Fibroblast of mammary gland (primary cell): Measurements from ENCODE around the gene CTDSPL2.
A peak's percentile ranks its signal among the peaks of the same experiment; 100 is the strongest.

Source experiments
- DNase-seq: peaks from one replicate; pipeline ENCODE4 v3.0.0-alpha.2; 2010; ENCODE audit warnings: low read depth
- H3K4me3 ChIP-seq: 2 replicates; pipeline ENCODE4 v1.5.1; 2011; ENCODE audit warnings: low read depth, mild to moderate bottlenecking, low read length, moderate library complexity; ENCODE audit not compliant: control insufficient read depth
- TF ChIP-seq, protein P1 (sequence below): conservative IDR thresholded peaks from 2 replicates; pipeline ENCODE4 v1.5.1; 2011; ENCODE audit warnings: low read depth, low read length, inconsistent platforms; ENCODE audit not compliant: control insufficient read depth, insufficient read depth

The CTDSPL2 gene

DNA sequence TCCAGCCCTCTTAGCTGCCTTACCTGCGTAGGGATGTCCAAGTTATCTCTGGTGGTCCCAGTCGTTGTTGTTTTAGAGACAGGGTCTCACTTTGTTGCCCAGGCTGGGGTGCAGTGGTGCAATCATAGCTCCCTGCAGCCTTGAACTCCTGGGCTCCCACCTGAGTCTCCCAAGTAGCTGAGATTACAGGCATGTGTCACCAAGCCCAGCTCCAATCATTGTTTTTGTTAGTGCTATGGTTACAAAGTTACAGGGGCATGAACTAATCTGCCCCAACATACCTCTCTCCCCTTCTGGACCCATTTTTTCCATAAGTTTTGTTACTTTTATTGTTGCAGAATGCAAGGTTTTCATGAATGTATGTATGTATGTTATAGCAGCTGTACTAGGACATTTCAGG is 54.7 kb downstream of the CTDSPL2 start:
- no peak overlapping the region for H3K4me3 ChIP-seq
- no peak for DNase-seq
- TF ChIP-seq, protein P1, sequence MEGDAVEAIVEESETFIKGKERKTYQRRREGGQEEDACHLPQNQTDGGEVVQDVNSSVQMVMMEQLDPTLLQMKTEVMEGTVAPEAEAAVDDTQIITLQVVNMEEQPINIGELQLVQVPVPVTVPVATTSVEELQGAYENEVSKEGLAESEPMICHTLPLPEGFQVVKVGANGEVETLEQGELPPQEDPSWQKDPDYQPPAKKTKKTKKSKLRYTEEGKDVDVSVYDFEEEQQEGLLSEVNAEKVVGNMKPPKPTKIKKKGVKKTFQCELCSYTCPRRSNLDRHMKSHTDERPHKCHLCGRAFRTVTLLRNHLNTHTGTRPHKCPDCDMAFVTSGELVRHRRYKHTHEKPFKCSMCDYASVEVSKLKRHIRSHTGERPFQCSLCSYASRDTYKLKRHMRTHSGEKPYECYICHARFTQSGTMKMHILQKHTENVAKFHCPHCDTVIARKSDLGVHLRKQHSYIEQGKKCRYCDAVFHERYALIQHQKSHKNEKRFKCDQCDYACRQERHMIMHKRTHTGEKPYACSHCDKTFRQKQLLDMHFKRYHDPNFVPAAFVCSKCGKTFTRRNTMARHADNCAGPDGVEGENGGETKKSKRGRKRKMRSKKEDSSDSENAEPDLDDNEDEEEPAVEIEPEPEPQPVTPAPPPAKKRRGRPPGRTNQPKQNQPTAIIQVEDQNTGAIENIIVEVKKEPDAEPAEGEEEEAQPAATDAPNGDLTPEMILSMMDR, result no peak

DNA sequence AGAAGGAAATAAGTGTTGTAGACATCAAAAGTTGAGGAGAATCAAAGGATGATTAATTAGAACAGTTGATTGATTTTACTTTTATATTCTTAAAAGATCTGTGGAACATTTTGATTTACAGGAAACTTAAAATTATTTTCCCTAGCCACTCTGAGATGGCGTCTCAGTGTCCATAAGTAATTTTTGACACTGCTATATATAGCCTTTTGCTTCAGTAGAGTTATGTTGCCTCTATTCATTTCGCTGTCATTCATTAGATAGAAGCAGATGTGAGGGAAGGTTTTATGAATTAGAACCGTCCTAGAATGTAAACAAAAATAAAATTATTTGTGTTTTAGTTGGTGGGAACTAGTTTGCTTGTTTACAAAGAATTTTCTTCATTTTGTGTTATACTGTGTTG is 58.5 kb downstream of the CTDSPL2 start:
- TF ChIP-seq, protein P1, result no peak
- no peak overlapping the region for H3K4me3 ChIP-seq
- DNase-seq, result no peak

- H3K4me3 ChIP-seq, result no peak overlapping the region
- TF ChIP-seq, protein P1, result no peak
- DNase-seq, result peak; percentile 91
Observed at GRCh38 chr15:44489464-44489863, 62.0 kb downstream of the CTDSPL2 start.

GRCh38 chr15:44490622-44491021 is 63.2 kb downstream of the CTDSPL2 start:
- TF ChIP-seq, protein P1, result no peak
- peak; percentile 42 for DNase-seq
- no peak overlapping the region for H3K4me3 ChIP-seq

DNA sequence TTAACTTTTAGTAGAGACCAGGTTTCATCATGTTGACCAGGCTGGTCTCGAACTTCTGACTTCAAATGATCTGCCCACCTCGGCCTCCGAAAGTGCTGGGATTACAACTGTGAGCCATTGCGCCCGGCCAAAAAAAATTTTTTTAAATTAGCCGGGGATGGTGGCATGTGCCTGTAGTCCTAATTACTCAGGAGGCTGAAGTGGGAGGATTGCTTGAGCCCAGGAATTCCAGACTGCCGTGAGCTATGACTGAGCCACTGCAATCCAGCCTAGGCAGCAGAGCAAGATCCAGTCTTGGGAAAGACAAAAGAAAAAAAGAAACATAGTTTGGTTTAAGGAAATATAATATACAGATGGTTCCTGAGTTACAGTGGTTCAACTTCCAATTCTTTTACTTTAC is 64.6 kb downstream of the CTDSPL2 start:
- no peak overlapping the region for H3K4me3 ChIP-seq
- DNase-seq, result no peak
- TF ChIP-seq, protein P1, result no peak

DNA sequence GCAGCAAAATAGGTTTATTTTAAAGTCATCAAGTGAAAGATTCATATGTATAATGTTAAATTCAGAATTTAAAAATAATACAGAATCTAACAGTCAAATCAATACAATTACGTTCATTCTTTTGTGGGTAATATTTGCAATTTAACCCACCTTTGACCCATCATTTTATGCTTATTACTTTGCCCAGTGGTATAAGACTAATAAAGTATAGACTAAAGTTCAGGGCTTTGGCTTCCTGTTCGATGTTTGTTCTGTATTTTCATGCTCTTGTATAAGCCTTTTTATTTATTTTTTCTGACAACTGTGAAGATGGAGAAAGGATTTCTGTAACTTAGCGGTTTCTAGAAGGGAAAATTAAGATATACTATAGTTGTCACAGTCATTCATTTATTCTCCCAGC is 65.2 kb downstream of the CTDSPL2 start:
- DNase-seq, result no peak
- H3K4me3 ChIP-seq, result no peak overlapping the region
- TF ChIP-seq, protein P1, result no peak

- H3K4me3 ChIP-seq, result no peak overlapping the region
- no peak for DNase-seq
- TF ChIP-seq, protein P1, result no peak
Observed at GRCh38 chr15:44495562-44495961, 68.1 kb downstream of the CTDSPL2 start.
